ENCODE measurements around the gene IRGC. TPM values are rescaled to one million over a fixed set of nuclear protein-coding genes. Genes with fewer than 3 reads are reported as not detected.

The IRGC gene
- total and polyA plus RNA-seq, 8 donors = not detected

DNA sequence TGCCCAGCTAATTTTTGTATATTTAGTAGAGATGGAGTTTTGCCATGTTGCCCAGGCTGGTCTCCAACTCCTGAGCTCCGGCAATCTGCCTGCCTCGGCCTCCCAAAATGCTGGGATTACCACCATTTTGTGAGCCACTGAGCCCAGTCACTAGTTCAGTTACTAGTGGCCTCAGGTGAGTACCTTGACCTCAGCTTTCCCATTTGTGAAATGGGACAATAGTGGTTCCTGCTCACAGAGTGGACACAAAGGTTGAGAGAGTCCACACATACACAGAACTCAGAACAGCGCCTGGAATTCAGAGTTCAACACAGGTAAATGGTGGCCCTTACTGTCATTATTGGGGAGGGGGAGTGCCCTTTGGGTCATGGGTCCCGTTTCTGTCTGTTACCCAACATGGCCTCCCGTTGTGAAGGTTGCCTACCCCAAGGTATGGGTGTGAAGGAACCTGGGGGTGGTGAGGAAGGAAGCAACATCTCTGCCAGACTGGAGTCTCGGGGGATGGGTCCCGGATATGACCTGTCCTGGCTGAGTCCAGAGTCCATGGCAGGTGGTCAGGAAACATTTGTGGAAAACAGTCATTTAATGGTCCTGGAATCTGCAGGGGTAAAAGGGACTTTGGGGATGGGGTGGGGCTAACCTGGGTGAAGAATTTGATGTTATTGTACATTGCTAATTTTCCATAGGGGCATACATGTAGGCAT, 11.7 kb upstream of the IRGC start:
- Histone ChIP-seq H3K27ac (no peak overlapping the region), H3K4me3 (no peak overlapping the region), H3K9me3 (peaks cover 5 to 10% (median 8%) of the 10 kb centered on the region in 4 donors), H3K4me1 (peaks cover 6 to 25% (median 14%) of the 10 kb centered on the region in 4 donors), H3K27me3 (peaks cover 0 to 7% (median 7%) of the 10 kb centered on the region in 3 donors), H3K36me3 (no peaks in the 10 kb centered on the region)
- intact Hi-C loops (cut with DNase I; ENCODE audit: low total_unique reads) = no loop called here
- DNase-seq = no peak
- 68 to 76% (median 73%) methylated on average over 7 of the region's 7 CpGs for WGBS, 5 donors
- TF ChIP-seq POLR2A (IDR thresholded peaks at IDR 0.05) (no peak), EP300 (IDR thresholded peaks at IDR 0.05) (no peak), POLR2AphosphoS5 (IDR thresholded peaks at IDR 0.05) (no peak)
- TF ChIP-seq, protein P1, sequence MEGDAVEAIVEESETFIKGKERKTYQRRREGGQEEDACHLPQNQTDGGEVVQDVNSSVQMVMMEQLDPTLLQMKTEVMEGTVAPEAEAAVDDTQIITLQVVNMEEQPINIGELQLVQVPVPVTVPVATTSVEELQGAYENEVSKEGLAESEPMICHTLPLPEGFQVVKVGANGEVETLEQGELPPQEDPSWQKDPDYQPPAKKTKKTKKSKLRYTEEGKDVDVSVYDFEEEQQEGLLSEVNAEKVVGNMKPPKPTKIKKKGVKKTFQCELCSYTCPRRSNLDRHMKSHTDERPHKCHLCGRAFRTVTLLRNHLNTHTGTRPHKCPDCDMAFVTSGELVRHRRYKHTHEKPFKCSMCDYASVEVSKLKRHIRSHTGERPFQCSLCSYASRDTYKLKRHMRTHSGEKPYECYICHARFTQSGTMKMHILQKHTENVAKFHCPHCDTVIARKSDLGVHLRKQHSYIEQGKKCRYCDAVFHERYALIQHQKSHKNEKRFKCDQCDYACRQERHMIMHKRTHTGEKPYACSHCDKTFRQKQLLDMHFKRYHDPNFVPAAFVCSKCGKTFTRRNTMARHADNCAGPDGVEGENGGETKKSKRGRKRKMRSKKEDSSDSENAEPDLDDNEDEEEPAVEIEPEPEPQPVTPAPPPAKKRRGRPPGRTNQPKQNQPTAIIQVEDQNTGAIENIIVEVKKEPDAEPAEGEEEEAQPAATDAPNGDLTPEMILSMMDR (IDR thresholded peaks at IDR 0.05) = no peak

DNA sequence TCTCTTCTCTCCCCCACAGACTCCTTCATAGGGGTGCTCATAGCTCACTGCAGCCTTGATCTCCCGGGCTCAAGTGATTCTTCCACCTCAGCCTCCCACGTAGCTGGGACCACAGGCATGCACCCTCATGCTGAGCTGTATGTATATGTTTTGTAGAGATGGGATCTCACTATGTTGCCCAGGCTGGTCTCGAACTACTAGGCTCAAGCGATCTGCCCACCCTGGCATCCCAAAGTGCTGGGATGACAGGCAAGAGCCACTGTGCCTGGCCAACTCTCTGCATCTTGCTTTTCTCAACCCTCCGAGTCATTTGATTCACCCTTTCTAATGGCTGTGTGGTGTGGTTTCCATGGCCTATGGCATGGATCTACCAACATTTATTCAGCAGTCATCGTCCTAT, 10.1 kb upstream of the IRGC start:
- intact Hi-C loops (cut with DNase I; ENCODE audit: low total_unique reads) = no loop called here
- Histone ChIP-seq H3K27me3 (no peaks in the 10 kb centered on the region), H3K4me1 (peaks cover 0 to 9% (median 6%) of the 10 kb centered on the region in 4 donors), H3K36me3 (no peaks in the 10 kb centered on the region), H3K4me3 (no peak overlapping the region), H3K27ac (no peak overlapping the region), H3K9me3 (peaks cover 5 to 12% (median 9%) of the 10 kb centered on the region in 4 donors)
- DNase-seq = no peak
- TF ChIP-seq, protein P1 (IDR thresholded peaks at IDR 0.05) = no peak
- TF ChIP-seq POLR2AphosphoS5 (IDR thresholded peaks at IDR 0.05) = no peak
- TF ChIP-seq EP300 (IDR thresholded peaks at IDR 0.05) = no peak
- WGBS, 5 donors = 75 to 83% (median 76%) methylated on average over 6 of the region's 6 CpGs

DNA sequence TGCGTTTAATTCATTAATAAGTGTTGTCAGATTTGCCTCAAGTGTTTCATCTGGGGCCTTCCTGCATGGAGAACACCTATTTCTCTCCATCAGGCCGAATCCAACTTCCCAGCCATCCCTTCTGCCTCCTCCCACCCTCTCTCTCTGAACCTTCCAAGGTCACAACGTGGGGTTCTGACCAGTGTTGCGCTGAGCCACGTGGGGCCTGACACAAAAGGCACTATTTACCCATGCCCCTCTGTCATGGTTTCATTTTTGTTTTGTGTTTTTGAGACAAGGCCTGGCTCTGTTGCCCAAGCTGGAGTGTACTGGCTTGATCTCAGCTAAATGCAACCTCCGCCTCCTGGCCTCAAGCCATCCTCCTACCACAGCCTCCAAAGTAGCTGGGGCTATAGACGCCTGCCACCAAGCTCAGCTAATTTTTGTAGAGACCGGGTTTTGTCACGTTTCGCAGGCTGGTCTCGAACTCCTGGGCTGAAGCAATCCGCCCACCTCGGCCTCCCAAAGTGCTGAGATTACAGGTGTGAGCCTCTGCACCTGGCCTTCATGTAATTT, 8.6 kb upstream of the IRGC start:
- Histone ChIP-seq H3K36me3 (no peaks in the 10 kb centered on the region), H3K27ac (no peak overlapping the region), H3K4me1 (no peaks in the 10 kb centered on the region), H3K4me3 (no peak overlapping the region), H3K27me3 (peaks cover 0 to 7% (median 0%) of the 10 kb centered on the region in 3 donors), H3K9me3 (peaks cover 5 to 12% (median 9%) of the 10 kb centered on the region in 4 donors)
- TF ChIP-seq, protein P1 (IDR thresholded peaks at IDR 0.05) = no peak
- TF ChIP-seq POLR2A (IDR thresholded peaks at IDR 0.05) = no peak
- no peak for TF ChIP-seq POLR2AphosphoS5 (IDR thresholded peaks at IDR 0.05)
- no peak for TF ChIP-seq EP300 (IDR thresholded peaks at IDR 0.05)
- 77 to 84% (median 80%) methylated on average over 13 of the region's 13 CpGs for WGBS, 5 donors
- intact Hi-C loops (cut with DNase I; ENCODE audit: low total_unique reads) = no loop called here
- DNase-seq = no peak

GRCh38 chr19:43708716-43709115, 7.2 kb upstream of the IRGC start:
- H3K27me3 ChIP-seq = peaks cover 0 to 12% (median 0%) of the 10 kb centered on the region in 3 donors
- peaks cover 5 to 12% (median 9%) of the 10 kb centered on the region in 4 donors for H3K9me3 ChIP-seq
- H3K27ac ChIP-seq = no peak overlapping the region
- TF ChIP-seq POLR2A (IDR thresholded peaks at IDR 0.05) = no peak
- no peak for TF ChIP-seq EP300 (IDR thresholded peaks at IDR 0.05)
- TF ChIP-seq, protein P1 (IDR thresholded peaks at IDR 0.05) = no peak
- no peak for TF ChIP-seq POLR2AphosphoS5 (IDR thresholded peaks at IDR 0.05)
- H3K4me3 ChIP-seq = no peak overlapping the region
- no peaks in the 10 kb centered on the region for H3K36me3 ChIP-seq
- DNase-seq = no peak
- intact Hi-C loops (cut with DNase I; ENCODE audit: low total_unique reads) = no loop called here
- no peaks in the 10 kb centered on the region for H3K4me1 ChIP-seq
- WGBS, 5 donors = 59 to 91% (median 62%) methylated on average over 2 of the region's 2 CpGs

Measured in stomach (tissue), 9 donors.